ENCODE data around the gene POLD3. TPM values are rescaled to one million over a fixed set of nuclear protein-coding genes. Genes with fewer than 3 reads are reported as not detected.

The POLD3 gene
- total and polyA plus RNA-seq, 2 of the 8 experiments (the other 6 are each of a cell fraction or from before 2014, with no cell fraction given) = 18.1 to 29.3 TPM

DNA sequence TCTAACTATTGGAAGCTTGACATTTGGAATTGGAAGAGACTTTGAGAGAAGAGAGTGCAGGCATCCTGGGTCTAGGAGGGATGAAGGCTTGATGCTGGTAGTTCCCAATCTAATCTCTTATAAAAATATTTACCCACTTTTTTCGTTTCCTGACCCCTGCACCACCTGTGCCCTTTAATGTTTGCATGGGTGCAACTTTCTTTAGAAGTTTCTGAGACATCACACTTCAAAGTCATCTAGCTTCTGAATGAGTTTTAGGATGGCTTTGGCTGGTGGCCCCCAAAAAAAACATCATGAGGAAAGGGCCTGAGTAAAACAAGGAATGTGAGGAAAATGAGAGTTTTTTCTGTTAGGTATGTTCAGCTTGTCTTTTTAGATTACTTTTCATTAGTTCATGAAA, 1.1 kb downstream of the POLD3 start:
- Histone ChIP-seq H2BK15ac (ENCODE audit: low read length) (no peak overlapping the region), H2AK5ac (ENCODE audit: low read depth, low read length) (no peak overlapping the region), H2BK12ac (ENCODE audit: low read depth, low read length) (no peak overlapping the region), H3K4me1 (replicated peaks in 1 of 4; ENCODE audit: control insufficient read depth in 3 of 4, insufficient read depth in 4 of 4, low read length in 3 of 4) (no peaks in the 10 kb centered on the region; a peak in 1 of 7 replicates), H3K27ac (ENCODE audit: low read depth, low read length) (no peak overlapping the region), H3K23ac (ENCODE audit: insufficient read length) (no peak overlapping the region), H3K4me3 (ENCODE audit: extremely low read depth in 1 of 4, insufficient read depth in 2 of 4, low read depth in 3 of 4, low read length in 4 of 4) (peak overlapping the region; percentile 93 to 99 (median 97)), H3K4ac (replicated peaks; ENCODE audit: insufficient read length, low read depth, low read length) (no peak overlapping the region), H4K8ac (ENCODE audit: extremely low read depth, insufficient read depth, low read length) (no peak overlapping the region), H2BK120ac (replicated peaks; ENCODE audit: low read depth, low read length) (no peak overlapping the region), H3K56ac (replicated peaks; ENCODE audit: insufficient read length, low read depth, low read length) (no peak overlapping the region), H3K9me3 (ENCODE audit: insufficient read depth in 2 of 2, low read depth in 1 of 2, low read length in 1 of 2) (no peaks in the 10 kb centered on the region), H3K36me3 (ENCODE audit: control insufficient read depth in 2 of 4, insufficient read depth in 4 of 4, low read length in 3 of 4) (peaks cover 0 to 13% (median 2%) of the 10 kb centered on the region in 4 experiments; a peak in 2 of 8 replicates), H3K27me3 (replicated peaks in 1 of 4; ENCODE audit: control insufficient read depth in 3 of 4, extremely low read depth in 1 of 4, insufficient read depth in 3 of 4, low read length in 3 of 4) (no peaks in the 10 kb centered on the region), H3K79me2 (ENCODE audit: control insufficient read depth in 1 of 2, insufficient read depth in 2 of 2, low read length in 2 of 2) (peaks cover 0 to 21% of the 10 kb centered on the region in 2 experiments; a peak in 3 of 4 replicates), H3K9ac (replicated peaks in 1 of 4; ENCODE audit: extremely low read depth in 1 of 4, low read depth in 3 of 4, low read length in 3 of 4) (peak overlapping the region; percentile 73 to 97 (median 94)), H2BK5ac (ENCODE audit: low read depth, low read length) (no peak overlapping the region), H3K14ac (ENCODE audit: insufficient read length) (no peak overlapping the region), H3K4me2 (ENCODE audit: insufficient read depth in 1 of 2, low read depth in 2 of 2, low read length in 2 of 2) (peak overlapping the region; percentile 70 to 84), H2AFZ (ENCODE audit: low read length) (0 out of 2 replicates have a peak overlapping the region, but pooled peaks have one; percentile 71), H3K23me2 (ENCODE audit: low read depth, low read length) (peaks cover 4% of the 10 kb centered on the region), H2BK20ac (ENCODE audit: low read length) (no peak overlapping the region), H3K79me1 (ENCODE audit: low read depth, low read length) (peaks cover 5% of the 10 kb centered on the region; the same call in 1 of the 2 replicates), H3K18ac (ENCODE audit: extremely low read depth, low read length) (no peak overlapping the region), H4K91ac (replicated peaks; ENCODE audit: insufficient read length, low read length) (no peak overlapping the region), H4K5ac (ENCODE audit: insufficient read length, low read depth, low read length) (no peak overlapping the region), H4K20me1 (replicated peaks in 1 of 2; ENCODE audit: control insufficient read depth in 1 of 2, insufficient read depth in 2 of 2, low read length in 2 of 2) (no peaks in the 10 kb centered on the region)
- 20% methylated on average over 1 of the region's 1 CpG; no CpG with 5 or more reads in 1 of the 2 experiments for WGBS, 2 experiments (ENCODE audit: extremely low coverage in 1 of 2, insufficient coverage in 1 of 2, insufficient read length in 1 of 2, insufficient replicate concordance in 2 of 2, low coverage in 1 of 2, low lambda C conversion rate in 2 of 2, missing lambda C conversion rate in 1 of 2)
- FAIRE-seq (no peak), DNase-seq (ENCODE audit: low read depth in 1 of 2, low spot score in 2 of 2) (no peak)
- ChIA-PET CTCF (ENCODE audit: partially characterized antibody) (interaction anchor here (0.6 to 1.2 kb wide), 5 partner anchors 9 to 204 kb away, joined by 3 to 4 read pairs (median 3); no protein-coding TSS in a partner anchor), POLR2A (ENCODE audit: partially characterized antibody) (interaction anchor here (0.6 to 2.0 kb wide), 4 partner anchors 10 to 138 kb away, joined by 3 to 12 read pairs (median 4); partner anchors contain the start of gene LIPT2)
- TF ChIP-seq EZH2 (IDR thresholded peaks at IDR 0.05; ENCODE audit: low read depth, low read length, severe bottlenecking) (no peak), YY1 (IDR thresholded peaks at IDR 0.05; ENCODE audit: low read depth, low read length) (no peak), POU5F1 (IDR thresholded peaks at IDR 0.05; ENCODE audit: low read depth, low read length) (no peak)
- TF ChIP-seq, protein P1, sequence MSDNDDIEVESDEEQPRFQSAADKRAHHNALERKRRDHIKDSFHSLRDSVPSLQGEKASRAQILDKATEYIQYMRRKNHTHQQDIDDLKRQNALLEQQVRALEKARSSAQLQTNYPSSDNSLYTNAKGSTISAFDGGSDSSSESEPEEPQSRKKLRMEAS (IDR thresholded peaks at IDR 0.05) = no peak
